DMS 273 treated with DMSO at 0.1 percent for 48 hours (cell line): ENCODE data around the gene NCOA6.
"Not testable (repeated sequence)": the region's sequence is repeated elsewhere in the genome, so short reads cannot be mapped to it uniquely, and the experiment has no call there.

Experiments used
- DNase-seq: peaks from one replicate; lab custom pipeline; 2025; lab: John Stamatoyannopoulos, UW

Gene NCOA6

GRCh38 chr20:34829191-34829590, 3.7 kb upstream of the NCOA6 start:
- DNase-seq = no peak

- no peak for DNase-seq
These were observed 483 bp downstream of the NCOA6 start for GRCh38 chr20:34824806-34825529.

- DNase-seq = peak; percentile 19
These were observed 1.0 kb downstream of the NCOA6 start for GRCh38 chr20:34824452-34824805.

DNA sequence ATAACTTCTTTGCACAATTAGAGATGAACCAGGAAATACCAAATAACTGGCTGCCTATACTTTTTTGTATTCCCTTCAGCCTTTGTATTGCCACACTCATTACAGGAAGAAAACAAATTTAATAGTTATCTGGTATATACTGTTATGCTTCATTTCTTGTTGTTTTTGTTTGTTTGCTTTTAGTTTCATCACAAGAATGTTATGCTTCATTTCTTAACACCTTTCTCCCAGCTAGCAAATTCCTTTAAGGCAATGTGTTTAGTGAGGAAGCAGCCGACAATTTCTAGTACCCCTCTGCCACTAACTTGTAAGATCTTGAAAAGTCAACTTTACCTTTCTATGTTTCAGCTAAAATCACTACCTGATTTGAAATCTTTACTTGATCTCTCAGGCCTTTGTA, 1.4 kb downstream of the NCOA6 start:
- no peak for DNase-seq

DNA sequence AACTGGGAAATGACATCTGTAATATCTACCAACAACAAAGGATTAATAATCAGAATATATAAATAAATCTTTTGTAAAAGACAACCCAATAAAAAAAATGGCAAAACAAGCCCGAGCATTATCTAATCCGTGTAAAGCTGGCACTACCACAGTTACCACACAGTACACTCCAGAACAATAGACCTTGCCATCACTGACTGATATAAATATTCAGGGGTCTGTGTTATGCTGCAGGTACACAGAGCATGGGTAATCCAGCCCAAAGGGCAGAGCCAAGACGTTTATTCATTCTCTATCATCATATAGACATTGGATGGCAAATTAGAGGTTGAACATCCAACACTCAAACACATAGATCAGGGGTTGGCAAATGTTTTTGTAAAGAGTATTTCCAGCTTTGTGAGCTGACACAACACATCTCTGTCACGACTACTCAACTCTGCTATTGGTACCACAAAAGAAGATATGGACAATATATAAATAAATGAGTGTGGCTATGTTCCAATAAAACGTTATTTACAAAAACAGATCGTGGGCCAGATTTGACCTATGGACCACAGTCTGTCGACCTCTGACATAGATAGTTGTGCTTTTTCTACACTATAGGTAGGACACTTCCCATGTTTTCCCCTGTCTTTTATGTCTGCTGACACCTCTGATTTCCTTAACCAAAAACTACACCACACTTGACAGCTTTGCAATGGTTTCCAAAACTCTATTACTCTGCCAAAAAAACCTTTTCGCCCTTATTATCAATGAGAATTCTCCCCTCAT, 4.5 kb downstream of the NCOA6 start:
- no peak for DNase-seq

- no peak for DNase-seq
These were observed 7.7 kb downstream of the NCOA6 start for GRCh38 chr20:34817801-34818200.

DNA sequence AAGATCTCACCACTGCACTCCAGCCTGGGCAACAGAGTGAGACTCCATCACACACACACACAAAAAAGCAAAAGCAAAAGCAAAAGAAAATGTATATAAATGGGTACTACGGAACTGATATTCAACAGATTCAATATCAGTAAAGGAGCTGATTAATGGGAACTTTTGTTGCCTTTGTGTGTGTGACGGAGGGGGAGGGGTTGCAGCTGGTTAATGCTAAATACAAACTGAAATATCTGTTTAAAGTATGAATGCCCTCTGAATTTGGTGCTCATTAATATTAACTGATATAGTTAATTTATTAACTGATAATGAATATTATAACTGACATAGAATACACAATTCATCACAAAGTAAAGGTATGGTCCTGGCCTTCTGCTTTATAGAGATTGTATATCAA, 8.4 kb downstream of the NCOA6 start:
- no peak for DNase-seq

GRCh38 chr20:34815636-34816035, 9.8 kb downstream of the NCOA6 start:
- no peak for DNase-seq

GRCh38 chr20:34808583-34808982, 16.9 kb downstream of the NCOA6 start:
- no peak for DNase-seq

DNA sequence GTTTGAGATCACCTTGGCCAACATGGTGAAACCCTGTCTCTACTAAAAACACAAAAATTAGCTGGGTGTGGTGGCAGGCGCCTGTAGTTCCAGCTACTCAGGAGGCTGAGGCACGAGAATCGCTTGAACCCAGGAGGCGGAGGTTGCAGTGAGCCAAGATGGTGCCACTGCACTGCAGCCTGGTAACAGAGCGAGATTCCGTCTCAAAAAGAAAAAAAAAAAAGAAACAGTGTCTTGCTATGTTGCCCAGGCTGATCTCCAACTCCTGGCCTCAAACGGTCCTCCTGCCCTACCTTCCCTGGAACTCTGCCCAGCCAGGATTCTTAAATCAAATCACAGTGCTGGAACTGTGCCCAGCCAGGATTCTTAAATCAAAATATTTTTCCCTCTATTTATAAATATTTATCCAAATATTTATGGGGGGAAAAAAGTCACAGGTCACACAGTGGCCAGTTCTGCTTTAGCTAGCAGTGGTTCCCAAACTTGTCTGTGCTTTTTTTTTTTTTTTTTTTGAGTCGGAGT, 17.4 kb downstream of the NCOA6 start:
- not testable (repeated sequence) for DNase-seq

DNA sequence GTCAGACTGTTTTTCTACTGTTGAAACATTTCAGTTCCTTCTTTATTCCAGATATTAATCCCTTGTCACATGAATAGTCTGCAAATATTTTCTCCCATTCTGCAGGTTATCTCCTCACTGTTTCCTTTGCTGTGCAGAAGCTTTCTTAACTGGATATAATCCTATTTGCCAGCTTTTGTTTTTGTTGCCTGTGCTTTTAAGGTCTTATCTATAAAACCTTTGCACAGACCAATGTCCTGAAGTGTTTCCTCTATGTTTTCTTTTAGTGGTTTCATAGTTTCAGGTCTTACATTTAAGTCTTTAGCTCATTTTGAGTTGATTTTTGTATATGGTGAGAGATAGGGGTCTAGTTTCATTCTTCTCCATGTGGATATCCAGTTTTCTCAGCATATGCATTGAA, 19.2 kb downstream of the NCOA6 start:
- DNase-seq = no peak

GRCh38 chr20:34798871-34799270, 26.6 kb downstream of the NCOA6 start:
- DNase-seq = no peak

DNA sequence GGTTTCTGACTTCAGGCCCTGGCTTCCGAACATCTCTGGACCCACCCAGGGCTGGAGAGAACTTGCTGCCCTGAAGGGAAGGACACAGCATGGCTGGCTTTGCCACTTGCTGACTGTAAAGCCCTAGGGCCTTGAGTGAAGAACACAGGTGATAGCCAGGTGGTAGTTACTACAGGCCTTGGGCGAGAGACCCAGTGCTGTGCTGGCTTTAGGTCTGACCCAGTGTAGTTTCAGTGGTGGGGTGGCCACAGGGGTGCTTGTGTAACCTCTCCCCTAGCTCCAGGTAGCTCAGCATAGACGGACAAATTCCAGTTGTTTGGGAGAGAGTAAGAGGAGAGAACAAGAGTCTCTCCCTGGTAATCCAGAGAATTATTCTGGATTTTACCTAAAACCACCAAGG, 27.1 kb downstream of the NCOA6 start:
- no peak for DNase-seq

GRCh38 chr20:34797012-34797995, 28.1 kb downstream of the NCOA6 start:
- DNase-seq = no peak

DNA sequence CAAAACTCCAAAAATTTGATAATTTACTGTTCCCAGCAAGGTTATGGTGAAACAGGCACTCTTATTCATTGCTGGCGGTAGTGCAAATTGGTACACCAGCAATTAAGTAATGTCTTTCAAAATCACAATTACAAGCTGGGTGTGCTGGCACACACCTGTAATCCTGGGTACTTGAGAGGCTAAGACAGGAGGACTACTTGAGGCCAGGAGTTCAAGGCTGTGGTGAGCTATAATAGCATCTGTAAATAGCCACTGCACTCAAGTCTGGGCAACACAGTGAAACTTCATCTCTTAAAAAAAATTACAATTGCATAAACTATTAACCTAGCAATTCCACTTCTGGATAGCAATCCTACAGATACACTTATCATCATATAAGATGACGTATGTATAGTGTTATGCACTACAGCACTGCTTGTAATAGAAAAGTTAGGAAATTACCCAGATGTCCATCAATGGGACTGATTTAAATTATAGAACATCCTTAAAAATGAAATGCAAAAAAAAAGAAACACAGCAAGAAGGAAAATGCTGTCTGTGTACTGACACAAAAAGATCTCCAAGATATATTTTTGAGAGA, 31.4 kb downstream of the NCOA6 start:
- no peak for DNase-seq

DNA sequence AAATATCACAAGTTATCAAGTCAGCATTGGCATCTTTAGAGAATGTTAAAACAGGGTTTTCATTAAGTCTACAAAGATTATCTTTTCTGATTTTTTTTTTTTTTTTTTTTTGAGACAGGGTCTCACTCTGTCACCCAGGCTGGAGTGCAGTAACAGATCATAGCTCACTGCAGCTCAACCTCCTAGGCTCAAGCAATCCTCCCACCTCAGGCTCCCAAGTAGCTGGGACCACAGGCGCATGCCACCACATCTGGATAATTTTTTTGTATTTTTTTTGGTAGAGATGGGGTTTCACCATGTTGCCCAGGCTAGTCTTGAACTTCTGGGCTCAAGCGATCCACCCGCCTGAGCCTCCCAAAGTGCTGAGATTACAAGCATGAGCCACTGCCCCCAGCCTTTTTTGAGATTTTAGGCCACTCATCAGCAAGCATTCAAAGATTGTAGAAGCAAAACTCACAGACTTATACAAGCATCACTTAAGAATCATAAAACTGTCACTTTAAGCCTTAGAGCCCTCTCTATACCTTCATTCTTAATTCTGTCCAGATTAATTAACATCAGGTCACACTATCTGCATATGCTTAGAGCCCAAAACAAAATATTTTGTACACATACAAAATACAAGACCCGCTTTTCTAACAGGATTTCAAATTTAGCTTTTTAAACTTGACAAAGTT, 32.6 kb downstream of the NCOA6 start:
- DNase-seq = no peak

GRCh38 chr20:34791289-34792020, 34.0 kb downstream of the NCOA6 start:
- DNase-seq = no peak

DNA sequence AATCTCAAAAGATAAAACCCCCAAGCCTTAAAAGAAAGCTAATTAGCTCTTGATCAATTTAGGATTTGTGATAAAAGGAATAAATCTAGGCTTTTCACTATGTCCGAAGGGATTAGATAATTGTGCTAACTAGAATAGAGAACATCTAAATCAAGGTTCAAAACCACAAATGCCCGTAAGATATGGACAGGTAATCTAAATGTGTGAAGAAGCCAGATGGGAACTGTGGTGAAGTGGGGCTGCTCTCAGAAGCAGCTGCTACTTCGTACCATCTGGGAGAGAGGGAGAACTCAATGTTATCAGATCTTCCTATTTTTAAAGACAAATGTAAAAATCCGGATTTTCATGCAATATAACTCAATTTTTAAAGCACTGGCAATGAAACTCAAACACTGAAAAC, 44.2 kb downstream of the NCOA6 start:
- DNase-seq = peak; percentile 31

- DNase-seq = not testable (repeated sequence)
These were observed 45.2 kb downstream of the NCOA6 start for GRCh38 chr20:34780291-34780690.

GRCh38 chr20:34776177-34776576, 49.3 kb downstream of the NCOA6 start:
- DNase-seq = no peak

DNA sequence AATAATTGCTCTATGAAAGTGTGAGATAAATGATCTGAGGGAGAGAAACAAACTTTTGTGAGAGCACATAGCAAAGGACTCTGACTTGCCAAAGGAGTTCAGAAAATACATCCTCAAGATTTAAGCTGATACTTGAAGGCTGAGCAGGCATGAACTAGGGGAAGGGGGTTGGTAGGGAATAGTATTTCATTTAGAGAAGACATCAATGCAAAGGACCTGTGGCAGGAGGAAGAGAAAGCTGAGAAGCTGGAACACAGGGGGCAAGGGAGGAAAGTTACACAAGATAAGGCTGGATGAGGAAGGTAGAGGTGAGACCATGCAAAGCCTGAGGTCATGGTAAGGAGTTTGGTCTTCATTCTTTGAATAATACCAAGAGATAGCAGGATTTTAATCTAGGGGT, 50.6 kb downstream of the NCOA6 start:
- no peak for DNase-seq
